Hepatocyte (in vitro differentiated cells): ENCODE data around the gene UBAP2L.

Source experiments
- EZH2 ChIP-seq: fragments of 200-600 bp; sonication (generic); IDR thresholded peaks from 2 replicates; pipeline ENCODE4 v1.6.1; 2016; ENCODE audit warnings: antibody characterized with exemption, mild to moderate bottlenecking, borderline replicate concordance
- TF ChIP-seq, protein P1 (sequence below): fragments of 200-600 bp; sonication (generic); IDR thresholded peaks from 2 replicates; pipeline ENCODE4 v1.5.1; 2016; ENCODE audit warnings: antibody characterized with exemption, mild to moderate bottlenecking; ENCODE audit not compliant: poor library complexity

DNA sequence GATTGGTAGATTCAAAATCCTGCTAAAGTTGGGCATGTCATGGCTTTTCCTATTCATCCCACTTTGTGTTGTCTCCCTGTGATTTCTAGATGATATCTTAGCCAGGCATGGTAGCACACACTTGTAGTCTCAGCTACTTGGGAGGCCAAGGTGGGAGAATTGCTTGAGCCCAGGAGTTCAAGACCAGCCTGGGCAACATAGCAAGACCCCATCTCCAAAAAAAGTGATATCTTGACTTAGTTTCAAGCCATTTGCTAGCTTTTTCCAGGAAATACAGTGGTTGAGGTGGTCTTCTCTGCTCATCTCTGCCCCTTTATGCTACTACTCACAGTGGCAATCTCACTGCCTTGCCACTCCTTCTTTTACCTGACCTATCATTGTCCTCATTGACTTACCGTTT, 39.4 kb downstream of the UBAP2L start:
- TF ChIP-seq, protein P1, sequence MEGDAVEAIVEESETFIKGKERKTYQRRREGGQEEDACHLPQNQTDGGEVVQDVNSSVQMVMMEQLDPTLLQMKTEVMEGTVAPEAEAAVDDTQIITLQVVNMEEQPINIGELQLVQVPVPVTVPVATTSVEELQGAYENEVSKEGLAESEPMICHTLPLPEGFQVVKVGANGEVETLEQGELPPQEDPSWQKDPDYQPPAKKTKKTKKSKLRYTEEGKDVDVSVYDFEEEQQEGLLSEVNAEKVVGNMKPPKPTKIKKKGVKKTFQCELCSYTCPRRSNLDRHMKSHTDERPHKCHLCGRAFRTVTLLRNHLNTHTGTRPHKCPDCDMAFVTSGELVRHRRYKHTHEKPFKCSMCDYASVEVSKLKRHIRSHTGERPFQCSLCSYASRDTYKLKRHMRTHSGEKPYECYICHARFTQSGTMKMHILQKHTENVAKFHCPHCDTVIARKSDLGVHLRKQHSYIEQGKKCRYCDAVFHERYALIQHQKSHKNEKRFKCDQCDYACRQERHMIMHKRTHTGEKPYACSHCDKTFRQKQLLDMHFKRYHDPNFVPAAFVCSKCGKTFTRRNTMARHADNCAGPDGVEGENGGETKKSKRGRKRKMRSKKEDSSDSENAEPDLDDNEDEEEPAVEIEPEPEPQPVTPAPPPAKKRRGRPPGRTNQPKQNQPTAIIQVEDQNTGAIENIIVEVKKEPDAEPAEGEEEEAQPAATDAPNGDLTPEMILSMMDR, result no peak
- no peak for TF ChIP-seq EZH2
